LNCAP (cell line): ENCODE results near the gene CCDC171.

ENCODE experiments used
- TF ChIP-seq, protein P1 (sequence below): fragments of 450-650 bp; IDR thresholded peaks from 2 replicates; pipeline ENCODE4 v1.5.1; 2017; ENCODE audit warnings: mild to moderate bottlenecking

Gene CCDC171

DNA sequence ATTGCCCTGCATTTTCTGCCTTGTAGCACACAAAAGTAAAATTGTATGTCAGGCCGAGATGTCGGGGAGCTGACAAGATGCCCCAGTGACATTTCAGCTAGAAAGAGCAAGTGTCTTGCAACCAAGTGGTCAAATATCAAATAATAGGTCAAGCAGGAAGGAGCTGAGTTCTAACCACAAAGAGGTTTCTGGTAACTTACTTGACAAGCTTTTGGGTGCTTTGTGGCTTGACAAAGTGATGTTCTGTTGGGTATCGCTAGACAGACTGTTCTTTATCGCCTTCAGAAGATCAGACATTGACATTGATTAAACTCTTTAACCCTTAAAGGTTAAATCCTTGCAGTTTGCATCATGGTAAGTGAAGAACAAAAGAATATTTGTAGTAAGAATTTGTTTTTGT, 419.9 kb downstream of the CCDC171 start:
- TF ChIP-seq, protein P1, sequence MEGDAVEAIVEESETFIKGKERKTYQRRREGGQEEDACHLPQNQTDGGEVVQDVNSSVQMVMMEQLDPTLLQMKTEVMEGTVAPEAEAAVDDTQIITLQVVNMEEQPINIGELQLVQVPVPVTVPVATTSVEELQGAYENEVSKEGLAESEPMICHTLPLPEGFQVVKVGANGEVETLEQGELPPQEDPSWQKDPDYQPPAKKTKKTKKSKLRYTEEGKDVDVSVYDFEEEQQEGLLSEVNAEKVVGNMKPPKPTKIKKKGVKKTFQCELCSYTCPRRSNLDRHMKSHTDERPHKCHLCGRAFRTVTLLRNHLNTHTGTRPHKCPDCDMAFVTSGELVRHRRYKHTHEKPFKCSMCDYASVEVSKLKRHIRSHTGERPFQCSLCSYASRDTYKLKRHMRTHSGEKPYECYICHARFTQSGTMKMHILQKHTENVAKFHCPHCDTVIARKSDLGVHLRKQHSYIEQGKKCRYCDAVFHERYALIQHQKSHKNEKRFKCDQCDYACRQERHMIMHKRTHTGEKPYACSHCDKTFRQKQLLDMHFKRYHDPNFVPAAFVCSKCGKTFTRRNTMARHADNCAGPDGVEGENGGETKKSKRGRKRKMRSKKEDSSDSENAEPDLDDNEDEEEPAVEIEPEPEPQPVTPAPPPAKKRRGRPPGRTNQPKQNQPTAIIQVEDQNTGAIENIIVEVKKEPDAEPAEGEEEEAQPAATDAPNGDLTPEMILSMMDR, result no peak

DNA sequence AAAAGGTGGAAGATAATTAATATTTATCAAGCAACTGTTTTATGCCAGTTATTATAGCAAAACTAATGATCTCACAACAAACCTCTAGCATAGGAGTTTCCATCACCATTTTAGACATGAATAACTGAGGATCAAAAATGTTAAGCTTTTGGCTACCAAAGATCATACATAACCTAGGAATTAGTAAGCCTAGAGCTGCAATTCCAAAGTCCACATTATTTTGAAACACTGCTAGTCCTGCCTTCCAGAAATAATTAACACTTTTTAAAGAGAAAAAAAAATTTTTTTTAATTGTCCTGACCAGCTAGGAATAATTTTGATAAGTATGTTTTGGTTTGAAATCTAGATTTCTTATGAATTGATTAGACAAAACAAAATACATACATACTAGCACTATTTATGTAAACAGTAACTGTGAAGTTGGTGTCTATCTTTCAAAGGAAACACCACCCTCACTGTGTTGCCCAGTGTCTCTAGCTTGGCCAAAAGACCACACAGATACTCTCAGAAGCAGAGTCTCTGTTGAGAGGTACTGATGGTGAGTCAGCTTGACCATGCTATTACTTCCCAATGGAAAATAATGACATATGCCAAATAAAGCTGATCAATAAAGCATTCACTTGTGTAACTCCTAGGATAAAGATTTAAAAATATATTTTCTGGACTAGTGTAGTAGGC, 422.4 kb downstream of the CCDC171 start:
- TF ChIP-seq, protein P1, result no peak

- TF ChIP-seq, protein P1, result no peak
Measured at GRCh38 chr9:15977438-15977837, 424.6 kb downstream of the CCDC171 start.

- TF ChIP-seq, protein P1, result no peak
Measured at GRCh38 chr9:15982182-15982581, 429.3 kb downstream of the CCDC171 start.

- TF ChIP-seq, protein P1, result no peak
Measured at GRCh38 chr9:15999422-16000339, 446.8 kb downstream of the CCDC171 start.

DNA sequence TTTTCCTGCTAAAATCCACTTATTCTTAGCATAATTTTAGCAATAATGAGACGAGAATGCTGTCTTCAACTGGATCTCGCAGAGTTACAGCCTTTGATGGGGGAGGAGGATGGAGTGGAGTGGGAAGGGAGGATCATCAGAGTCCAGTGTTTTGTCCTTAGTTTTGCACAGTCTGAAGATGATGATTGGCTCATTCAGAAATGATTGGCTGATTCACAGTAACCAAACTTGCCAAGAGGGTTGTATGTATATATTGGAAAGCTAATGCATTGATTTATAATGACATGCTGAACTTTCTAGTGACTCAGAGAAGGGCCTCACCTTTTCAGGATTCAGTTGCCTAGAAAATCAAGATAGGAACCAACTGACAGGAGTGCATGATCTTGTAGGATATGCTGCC, 448.0 kb downstream of the CCDC171 start:
- TF ChIP-seq, protein P1, result no peak

GRCh38 chr9:16001856-16002255, 449.0 kb downstream of the CCDC171 start:
- TF ChIP-seq, protein P1, result no peak
